PC-9 (cell line): ENCODE results near the gene HOXC12.

Experiments
- EZH2 ChIP-seq: fragments of 200-600 bp; sonication (generic); IDR thresholded peaks from 2 replicates; pipeline ENCODE4 v1.8.0; 2017; ENCODE audit warnings: antibody characterized with exemption, low read depth
- TF ChIP-seq, protein P1 (sequence below): fragments of 200-600 bp; sonication (generic); conservative IDR thresholded peaks from 2 replicates; pipeline ENCODE4 v1.6.1; 2017; ENCODE audit warnings: mixed run types, antibody characterized with exemption, mild to moderate bottlenecking, moderate library complexity

DNA sequence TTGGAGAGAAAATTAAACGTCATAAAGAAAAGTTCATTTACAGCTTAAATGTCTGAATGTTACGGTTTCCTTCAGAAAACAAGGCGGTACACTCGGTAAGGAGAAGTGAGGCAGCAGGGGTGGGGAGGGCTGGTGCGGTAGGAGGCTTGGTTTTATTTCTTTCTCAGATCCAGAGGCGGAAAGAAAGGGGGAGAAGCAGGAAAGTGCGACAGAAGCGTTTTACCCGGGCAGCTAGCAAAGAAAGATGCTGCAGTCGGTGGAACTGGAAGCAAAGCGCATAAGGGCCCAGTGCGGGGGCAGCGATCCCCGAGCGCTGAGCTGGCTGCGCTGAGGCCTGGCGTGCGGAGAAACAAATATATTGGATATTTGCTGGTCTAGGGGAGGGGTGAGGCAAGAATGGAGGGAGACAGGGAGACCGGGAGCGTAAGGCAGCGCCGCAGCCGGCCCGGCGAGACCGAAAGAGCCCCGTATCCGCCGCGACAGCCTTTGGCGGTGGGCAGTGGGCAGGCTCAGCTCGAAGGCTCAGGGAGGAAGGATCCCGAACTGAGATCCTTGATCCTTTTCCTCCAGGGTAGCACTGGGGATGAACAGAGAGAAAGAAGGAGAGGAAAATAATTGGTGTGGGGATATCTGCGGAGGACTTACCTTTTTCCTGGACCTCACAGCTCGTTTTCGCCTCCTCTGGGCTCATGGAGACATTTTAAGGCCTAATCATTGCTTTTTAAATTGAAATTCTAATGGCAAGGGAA is 11.9 kb downstream of the HOXC12 start:
- TF ChIP-seq EZH2: no peak
- TF ChIP-seq, protein P1, sequence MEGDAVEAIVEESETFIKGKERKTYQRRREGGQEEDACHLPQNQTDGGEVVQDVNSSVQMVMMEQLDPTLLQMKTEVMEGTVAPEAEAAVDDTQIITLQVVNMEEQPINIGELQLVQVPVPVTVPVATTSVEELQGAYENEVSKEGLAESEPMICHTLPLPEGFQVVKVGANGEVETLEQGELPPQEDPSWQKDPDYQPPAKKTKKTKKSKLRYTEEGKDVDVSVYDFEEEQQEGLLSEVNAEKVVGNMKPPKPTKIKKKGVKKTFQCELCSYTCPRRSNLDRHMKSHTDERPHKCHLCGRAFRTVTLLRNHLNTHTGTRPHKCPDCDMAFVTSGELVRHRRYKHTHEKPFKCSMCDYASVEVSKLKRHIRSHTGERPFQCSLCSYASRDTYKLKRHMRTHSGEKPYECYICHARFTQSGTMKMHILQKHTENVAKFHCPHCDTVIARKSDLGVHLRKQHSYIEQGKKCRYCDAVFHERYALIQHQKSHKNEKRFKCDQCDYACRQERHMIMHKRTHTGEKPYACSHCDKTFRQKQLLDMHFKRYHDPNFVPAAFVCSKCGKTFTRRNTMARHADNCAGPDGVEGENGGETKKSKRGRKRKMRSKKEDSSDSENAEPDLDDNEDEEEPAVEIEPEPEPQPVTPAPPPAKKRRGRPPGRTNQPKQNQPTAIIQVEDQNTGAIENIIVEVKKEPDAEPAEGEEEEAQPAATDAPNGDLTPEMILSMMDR: no peak
